Thyroid gland (tissue), 4 donors: ENCODE measurements around the gene FRAS1. TPM values are rescaled to one million over a fixed set of nuclear protein-coding genes. Genes with fewer than 3 reads are reported as not detected.

ENCODE experiments used
- DNase-seq, 2 donors: peaks; one replicate each; pipeline ENCODE4 v3.0.0-alpha.2; 2019
- H3K27ac ChIP-seq, 3 donors: fragments of 200-600 bp; sonication (generic); 1 replicate in 2 of 3; 2 replicates in 1 of 3; pipeline ENCODE4 v1.5.1; 2016 to 2019; ENCODE audit warnings: mild to moderate bottlenecking in 1 of 3, moderate library complexity in 1 of 3
- H3K27me3 ChIP-seq: fragments of 200-600 bp; sonication (generic); one replicate; pipeline ENCODE4 v1.5.1; 2019
- H3K36me3 ChIP-seq, 2 donors: fragments of 200-600 bp; sonication (generic); one replicate each; pipeline ENCODE4 v1.5.1; 2016 to 2019
- H3K4me1 ChIP-seq, 2 donors: fragments of 200-600 bp; sonication (generic); one replicate each; pipeline ENCODE4 v1.5.1; 2017 to 2019
- H3K4me3 ChIP-seq, 3 donors: fragments of 200-600 bp; sonication (generic); replicated peaks in 1 of 3; 1 replicate in 2 of 3; 2 replicates in 1 of 3; pipeline ENCODE4 v1.5.1; 2016; ENCODE audit warnings: mild to moderate bottlenecking in 1 of 3
- H3K9me3 ChIP-seq: fragments of 200-600 bp; sonication (generic); one replicate; pipeline ENCODE4 v1.5.1; 2017
- POLR2A ChIP-seq, 2 donors: fragments of 450-650 bp; IDR thresholded peaks; one replicate each; pipeline ENCODE4 v1.6.1; 2017; ENCODE audit warnings: antibody characterized with exemption in 2 of 2, mild to moderate bottlenecking in 2 of 2, moderate library complexity in 1 of 2
- WGBS, 2 donors: methylation state at CpG; one replicate each; pipeline ENCODE4 v1.1.5; 2017; 5-methylcytosine and 5-hydroxymethylcytosine counted together
- intact Hi-C: fragments of 100-400 bp; cut with DNase I; formaldehyde crosslinking; loops from one replicate; pipeline ENCODE4 v1.15.1; 2023
- total RNA-seq, 4 donors: library from RNA; depleted of rRNA; stranded (reverse); fragments of >200 nt; gene quantifications; one replicate each; pipeline ENCODE4 v1.2.3, GENCODE V29; 2016
- TF ChIP-seq, protein P1 (sequence below), 6 experiments: fragments of 200-600 bp in 3 of 6; fragments of 450-650 bp in 3 of 6; sonication (generic) in 3 of 6; IDR thresholded peaks; one replicate each; pipeline ENCODE4 v1.5.1; 2016 to 2019; ENCODE audit warnings: antibody characterized with exemption in 6 of 6, mild to moderate bottlenecking in 2 of 6, inconsistent platforms in 1 of 6, moderate library complexity in 1 of 6

Gene FRAS1
- total RNA-seq, 4 donors from 2014 or later = 25.4 to 42.3 (median 31.7) TPM

DNA sequence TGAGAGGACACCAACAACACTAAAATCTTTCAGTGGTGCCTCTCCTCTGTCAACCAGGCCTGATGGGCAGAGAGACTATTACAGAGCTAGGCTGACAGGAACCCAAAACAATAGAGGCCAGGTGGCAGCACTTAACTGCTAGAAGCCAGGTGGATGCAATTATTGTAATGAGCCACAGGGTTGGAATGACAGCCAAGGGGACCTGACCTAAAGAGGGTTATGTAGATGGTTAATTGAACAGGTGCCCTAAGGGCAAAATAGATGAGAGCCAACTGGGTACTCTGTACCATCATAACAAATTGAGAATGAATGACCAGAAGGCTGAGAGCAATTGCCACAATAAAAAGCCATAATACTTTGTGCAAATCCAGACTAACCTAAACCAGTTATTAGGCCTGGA, 24.7 kb upstream of the FRAS1 start:
- TF ChIP-seq POLR2A (IDR thresholded peaks at IDR 0.05) = no peak
- TF ChIP-seq, protein P1, sequence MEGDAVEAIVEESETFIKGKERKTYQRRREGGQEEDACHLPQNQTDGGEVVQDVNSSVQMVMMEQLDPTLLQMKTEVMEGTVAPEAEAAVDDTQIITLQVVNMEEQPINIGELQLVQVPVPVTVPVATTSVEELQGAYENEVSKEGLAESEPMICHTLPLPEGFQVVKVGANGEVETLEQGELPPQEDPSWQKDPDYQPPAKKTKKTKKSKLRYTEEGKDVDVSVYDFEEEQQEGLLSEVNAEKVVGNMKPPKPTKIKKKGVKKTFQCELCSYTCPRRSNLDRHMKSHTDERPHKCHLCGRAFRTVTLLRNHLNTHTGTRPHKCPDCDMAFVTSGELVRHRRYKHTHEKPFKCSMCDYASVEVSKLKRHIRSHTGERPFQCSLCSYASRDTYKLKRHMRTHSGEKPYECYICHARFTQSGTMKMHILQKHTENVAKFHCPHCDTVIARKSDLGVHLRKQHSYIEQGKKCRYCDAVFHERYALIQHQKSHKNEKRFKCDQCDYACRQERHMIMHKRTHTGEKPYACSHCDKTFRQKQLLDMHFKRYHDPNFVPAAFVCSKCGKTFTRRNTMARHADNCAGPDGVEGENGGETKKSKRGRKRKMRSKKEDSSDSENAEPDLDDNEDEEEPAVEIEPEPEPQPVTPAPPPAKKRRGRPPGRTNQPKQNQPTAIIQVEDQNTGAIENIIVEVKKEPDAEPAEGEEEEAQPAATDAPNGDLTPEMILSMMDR (IDR thresholded peaks at IDR 0.05) = no peak
- H3K4me1 ChIP-seq = no peaks in the 10 kb centered on the region
- intact Hi-C loops = no loop called here
- H3K36me3 ChIP-seq = no peaks in the 10 kb centered on the region
- H3K9me3 ChIP-seq = no peaks in the 10 kb centered on the region
- no peak for DNase-seq
- H3K4me3 ChIP-seq = no peak overlapping the region
- H3K27ac ChIP-seq = no peak overlapping the region
- no peaks in the 10 kb centered on the region for H3K27me3 ChIP-seq

- H3K27me3 ChIP-seq = no peaks in the 10 kb centered on the region
- H3K4me3 ChIP-seq = no peak overlapping the region
- no peak overlapping the region for H3K27ac ChIP-seq
- no peaks in the 10 kb centered on the region for H3K9me3 ChIP-seq
- WGBS, 2 donors = 84 to 100% methylated on average over 1 of the region's 1 CpG
- no peaks in the 10 kb centered on the region for H3K4me1 ChIP-seq
- intact Hi-C loops = no loop called here
- no peak for TF ChIP-seq POLR2A (IDR thresholded peaks at IDR 0.05)
- TF ChIP-seq, protein P1 (IDR thresholded peaks at IDR 0.05) = no peak
- H3K36me3 ChIP-seq = no peaks in the 10 kb centered on the region
- DNase-seq = no peak
Measured at GRCh38 chr4:78032929-78033328, 24.2 kb upstream of the FRAS1 start.

GRCh38 chr4:78033861-78034260, 23.3 kb upstream of the FRAS1 start:
- no peak for DNase-seq
- intact Hi-C loops = no loop called here
- Histone ChIP-seq H3K27me3 (no peaks in the 10 kb centered on the region), H3K36me3 (no peaks in the 10 kb centered on the region), H3K4me1 (no peaks in the 10 kb centered on the region), H3K27ac (no peak overlapping the region), H3K9me3 (no peaks in the 10 kb centered on the region), H3K4me3 (no peak overlapping the region)
- no peak for TF ChIP-seq POLR2A (IDR thresholded peaks at IDR 0.05)
- TF ChIP-seq, protein P1 (IDR thresholded peaks at IDR 0.05) = no peak

DNA sequence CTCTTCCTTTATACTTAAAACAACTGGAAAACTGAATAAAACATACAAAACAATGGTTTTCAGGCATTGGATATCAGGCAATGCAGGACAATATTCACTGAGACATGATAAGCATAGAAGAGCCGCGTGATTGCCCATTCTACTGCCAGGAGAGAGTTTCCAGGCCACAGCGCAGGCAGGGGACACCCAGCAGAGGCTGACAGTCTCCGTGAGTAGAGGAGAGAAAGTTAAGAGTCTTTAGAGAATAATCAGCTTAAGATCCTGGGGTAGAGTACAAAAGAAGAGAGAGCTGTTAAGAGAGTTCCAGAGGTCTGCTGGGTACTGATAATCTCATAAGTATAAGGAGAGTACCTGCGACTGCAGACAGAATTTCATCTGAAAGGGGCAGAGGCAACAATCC, 18.4 kb upstream of the FRAS1 start:
- Histone ChIP-seq H3K9me3 (no peaks in the 10 kb centered on the region), H3K4me3 (no peak overlapping the region), H3K27ac (no peak overlapping the region), H3K36me3 (no peaks in the 10 kb centered on the region), H3K27me3 (no peaks in the 10 kb centered on the region), H3K4me1 (no peaks in the 10 kb centered on the region)
- intact Hi-C loops = no loop called here
- TF ChIP-seq POLR2A (IDR thresholded peaks at IDR 0.05) = no peak
- WGBS, 2 donors = 67 to 75% methylated on average over 5 of the region's 5 CpGs
- peak; percentile 18 to 27 for DNase-seq

GRCh38 chr4:78039678-78040077, 17.4 kb upstream of the FRAS1 start:
- H3K4me3 ChIP-seq = no peak overlapping the region
- intact Hi-C loops = no loop called here
- no peaks in the 10 kb centered on the region for H3K27me3 ChIP-seq
- DNase-seq = no peak
- no peaks in the 10 kb centered on the region for H3K9me3 ChIP-seq
- no peak overlapping the region for H3K27ac ChIP-seq
- H3K4me1 ChIP-seq = no peaks in the 10 kb centered on the region
- 74 to 80% methylated on average over 1 of the region's 1 CpG for WGBS, 2 donors
- H3K36me3 ChIP-seq = no peaks in the 10 kb centered on the region
- no peak for TF ChIP-seq POLR2A (IDR thresholded peaks at IDR 0.05)
- TF ChIP-seq, protein P1 (IDR thresholded peaks at IDR 0.05) = no peak

DNA sequence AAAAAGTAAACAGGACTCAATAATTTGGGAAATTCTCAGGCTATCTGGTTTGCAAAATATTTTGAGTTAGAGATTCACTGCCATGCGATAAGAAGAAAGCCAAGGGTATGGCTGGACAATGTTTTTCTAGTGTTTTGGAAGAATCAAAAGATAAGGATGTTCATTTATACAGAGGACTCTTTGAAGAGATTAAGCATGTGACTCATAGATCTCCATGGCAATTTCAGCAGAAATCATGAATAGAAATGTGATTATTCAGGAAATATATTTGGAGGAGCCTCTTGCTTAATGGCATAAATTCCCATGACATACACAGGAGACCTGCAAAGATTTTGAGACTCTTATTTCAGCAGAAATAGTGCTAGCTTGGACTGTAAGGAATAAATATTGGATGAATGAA, 16.7 kb upstream of the FRAS1 start:
- intact Hi-C loops = no loop called here
- TF ChIP-seq, protein P1 (IDR thresholded peaks at IDR 0.05) = no peak
- no peak for TF ChIP-seq POLR2A (IDR thresholded peaks at IDR 0.05)

More for the DNA sequence above, 16.7 kb upstream of the FRAS1 start:
- no peak for DNase-seq
- Histone ChIP-seq H3K36me3 (no peaks in the 10 kb centered on the region), H3K4me1 (no peaks in the 10 kb centered on the region), H3K4me3 (no peak overlapping the region), H3K27me3 (no peaks in the 10 kb centered on the region), H3K27ac (no peak overlapping the region), H3K9me3 (no peaks in the 10 kb centered on the region)
- WGBS, 2 donors = 88 to 89% methylated on average over 1 of the region's 1 CpG
